Caco-2 (cell line): ENCODE measurements around the gene CTNNB1. TPM values are rescaled to one million over a fixed set of nuclear protein-coding genes. Genes with fewer than 3 reads are reported as not detected.

ENCODE experiments used
- BruUV-seq: library from RNA; stranded (reverse); fragments of 400-500 nt; replicated peaks from 2 replicates; lab custom pipeline; 2021; lab: Mats Ljungman, UMichigan
- CTCF ChIA-PET: fragments of 300-600 bp; sonication (Branson Sonifier 250); formaldehyde crosslinking; loops from one replicate; lab custom pipeline; 2022; ENCODE audit warnings: antibody characterized with exemption; lab: Charles Lee
- POLR2A ChIA-PET: fragments of 300-600 bp; sonication (Branson Sonifier 250); formaldehyde crosslinking; loops from one replicate; lab custom pipeline; 2022; ENCODE audit warnings: antibody characterized with exemption; lab: Charles Lee
- DNase-seq, 2 experiments: peaks; one replicate each; pipeline versions ENCODE4 v3.0.0 to v3.0.0-alpha.2; 2020 to 2022
- H3K27me3 ChIP-seq: replicated peaks from 2 replicates; pipeline ENCODE4 v1.6.0; 2011; ENCODE audit warnings: low read length; ENCODE audit not compliant: control insufficient read depth, insufficient read depth
- H3K36me3 ChIP-seq: 2 replicates; pipeline ENCODE4 v1.5.1; 2011; ENCODE audit warnings: low read length; ENCODE audit not compliant: control insufficient read depth, insufficient read depth
- H3K4me1 ChIP-seq: fragments of 250-450 bp; sonication (Bioruptor Pico); 2 replicates; pipeline ENCODE4 v1.5.1; 2020; ENCODE audit warnings: mild to moderate bottlenecking
- H3K4me3 ChIP-seq: 2 replicates; pipeline ENCODE4 v1.5.1; 2011; ENCODE audit warnings: low read depth, mild to moderate bottlenecking, control low read depth, low read length
- H3K9me3 ChIP-seq: fragments of 250-450 bp; sonication (Bioruptor Pico); 2 replicates; pipeline ENCODE4 v1.5.1; 2020; ENCODE audit warnings: mild to moderate bottlenecking, moderate library complexity
- H3K27ac Mint-ChIP-seq: one replicate; pipeline ENCODE4 v1.8.0; 2022; ENCODE audit warnings: mixed read lengths; ENCODE audit not compliant: unreplicated experiment
- H3K27me3 Mint-ChIP-seq: one replicate; pipeline ENCODE4 v1.8.0; 2022; ENCODE audit warnings: mixed read lengths; ENCODE audit not compliant: insufficient read depth, unreplicated experiment
- H3K36me3 Mint-ChIP-seq: one replicate; pipeline ENCODE4 v1.8.0; 2022; ENCODE audit warnings: mild to moderate bottlenecking, mixed read lengths; ENCODE audit not compliant: insufficient read depth, unreplicated experiment
- H3K4me1 Mint-ChIP-seq: one replicate; pipeline ENCODE4 v1.8.0; 2022; ENCODE audit warnings: low read depth, mixed read lengths; ENCODE audit not compliant: unreplicated experiment
- H3K4me3 Mint-ChIP-seq: one replicate; pipeline ENCODE4 v1.8.0; 2022; ENCODE audit warnings: mild to moderate bottlenecking, moderate library complexity, mixed read lengths; ENCODE audit not compliant: unreplicated experiment
- H3K9me3 Mint-ChIP-seq: one replicate; pipeline ENCODE4 v1.8.0; 2022; ENCODE audit warnings: mixed read lengths; ENCODE audit not compliant: unreplicated experiment
- CTCF ChIP-seq, 2 experiments: fragments of 200-600 bp in 1 of 2; IDR thresholded peaks; 1 replicate in 1 of 2; 2 replicates in 1 of 2; pipeline versions ENCODE4 v1.5.1 to v1.8.0; 2011 to 2022; ENCODE audit warnings: antibody characterized with exemption in 1 of 2, control low read depth in 1 of 2, inconsistent platforms in 1 of 2, low read depth in 1 of 2, low read length in 1 of 2, mild to moderate bottlenecking in 1 of 2, moderate library complexity in 1 of 2; ENCODE audit not compliant: insufficient read depth in 1 of 2, severe bottlenecking in 1 of 2, unreplicated experiment in 1 of 2
- intact Hi-C: fragments of 100-400 bp; cut with micrococcal nuclease; formaldehyde crosslinking; loops from one replicate; pipeline ENCODE4 v1.10.0; 2022; ENCODE audit not compliant: unreplicated experiment
- total RNA-seq: library from RNA; stranded (reverse); gene quantifications from 2 replicates; pipeline ENCODE4 v1.2.3, GENCODE V29; 2022

CTNNB1 gene
- total RNA-seq, 1 experiment from 2014 or later, result 206 TPM

- no peak for TF ChIP-seq CTCF (IDR thresholded peaks at IDR 0.05; ENCODE audit: insufficient read depth in 1 of 2, low read depth in 1 of 2, low read length in 1 of 2, severe bottlenecking in 1 of 2, unreplicated experiment in 1 of 2)
- intact Hi-C loops, result loop anchor here (10.0 kb wide), 1 partner anchor 354 kb away; no protein-coding TSS in a partner anchor
- Histone ChIP-seq H3K9me3 (no peaks in the 10 kb centered on the region), H3K4me1 (peaks cover 22% of the 10 kb centered on the region), H3K4me3 (peak overlapping the region; percentile 97), H3K36me3 (no peaks in the 10 kb centered on the region), H3K27me3 (no peaks in the 10 kb centered on the region)
- peak in 1 of 2 experiments; percentile 53 for DNase-seq
- Mint-ChIP-seq H3K27ac (peak overlapping the region; percentile 94), H3K9me3 (no peaks in the 10 kb centered on the region), H3K36me3 (peaks cover 18% of the 10 kb centered on the region), H3K27me3 (no peaks in the 10 kb centered on the region), H3K4me1 (peaks cover 13% of the 10 kb centered on the region), H3K4me3 (peak overlapping the region; percentile 80)
- ChIA-PET CTCF (interaction anchor here (0.7 kb wide), 1 partner anchor 36 kb away, joined by 4 read pairs; no protein-coding TSS in a partner anchor), POLR2A (interaction anchor here (0.6 to 1.9 kb wide), 5 partner anchors 8 to 679 kb away, joined by 3 to 14 read pairs (median 6); no protein-coding TSS in a partner anchor)
- no TSS peak for BruUV-seq
These were observed 779 bp upstream of the CTNNB1 start for GRCh38 chr3:41198526-41198925.

GRCh38 chr3:41199866-41200668 lies 762 bp downstream of the CTNNB1 start:
- H3K4me1 Mint-ChIP-seq, result peaks cover 19% of the 10 kb centered on the region
- CTCF ChIA-PET, result interaction anchor here (0.7 to 0.9 kb wide), 2 partner anchors 10 to 743 kb away, joined by 5 to 6 read pairs; partner anchors contain the start of gene RPL14

More at GRCh38 chr3:41199866-41200668, 762 bp downstream of the CTNNB1 start:
- Histone ChIP-seq H3K36me3 (no peaks in the 10 kb centered on the region), H3K4me1 (peaks cover 36% of the 10 kb centered on the region), H3K9me3 (no peaks in the 10 kb centered on the region), H3K4me3 (peak overlapping the region; percentile 97), H3K27me3 (no peaks in the 10 kb centered on the region)
- BruUV-seq, result TSS peak; percentile 28
- H3K9me3 Mint-ChIP-seq, result no peaks in the 10 kb centered on the region
- DNase-seq, result no peak
- H3K27me3 Mint-ChIP-seq, result no peaks in the 10 kb centered on the region
- H3K36me3 Mint-ChIP-seq, result peaks cover 18% of the 10 kb centered on the region
- H3K27ac Mint-ChIP-seq, result peak overlapping the region; percentile 69
- TF ChIP-seq CTCF (IDR thresholded peaks at IDR 0.05; ENCODE audit: insufficient read depth in 1 of 2, low read depth in 1 of 2, low read length in 1 of 2, severe bottlenecking in 1 of 2, unreplicated experiment in 1 of 2), result no peak
- POLR2A ChIA-PET, result interaction anchor here (0.6 to 1.9 kb wide), 7 partner anchors 10 to 373 kb away, joined by 3 to 14 read pairs (median 7); no protein-coding TSS in a partner anchor
- intact Hi-C loops, result loop anchor here (5.0 to 10.0 kb wide), 5 partner anchors 117 to 875 kb away; no protein-coding TSS in a partner anchor
- H3K4me3 Mint-ChIP-seq, result peak overlapping the region; percentile 80
